ENCODE results near the gene PDE12.
A peak's percentile ranks its signal among the peaks of the same experiment; 100 is the strongest.

The PDE12 gene

GRCh38 chr3:57555738-57556458 lies at the start of gene PDE12:
TSS of gene PDE12 (plus strand) at chr3:57556274. CDS start at chr3:57556380, 106 bp downstream.
- DNase-seq (ENCODE audit: low spot score): peak; percentile 84

DNA sequence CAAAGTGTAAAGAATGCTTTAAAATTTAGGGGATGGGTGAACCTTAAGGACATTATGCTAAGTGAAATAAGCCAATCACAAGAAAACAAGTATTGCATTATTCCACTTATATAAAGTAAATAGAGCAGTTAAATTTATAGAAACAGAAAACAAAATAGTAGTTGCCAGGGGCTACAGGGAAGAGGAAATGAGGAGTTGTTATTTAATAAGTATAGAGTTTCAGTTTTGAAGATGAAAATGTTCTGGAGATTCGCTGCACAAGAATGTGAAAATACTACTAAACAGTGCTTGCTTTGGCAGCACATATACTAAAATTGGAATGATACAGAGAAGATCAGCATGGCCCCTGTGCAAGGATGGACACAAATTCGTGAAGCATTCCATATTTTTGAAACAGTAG lies 43.9 kb upstream of the PDE12 start:
- no peak for DNase-seq (ENCODE audit: low spot score)

DNA sequence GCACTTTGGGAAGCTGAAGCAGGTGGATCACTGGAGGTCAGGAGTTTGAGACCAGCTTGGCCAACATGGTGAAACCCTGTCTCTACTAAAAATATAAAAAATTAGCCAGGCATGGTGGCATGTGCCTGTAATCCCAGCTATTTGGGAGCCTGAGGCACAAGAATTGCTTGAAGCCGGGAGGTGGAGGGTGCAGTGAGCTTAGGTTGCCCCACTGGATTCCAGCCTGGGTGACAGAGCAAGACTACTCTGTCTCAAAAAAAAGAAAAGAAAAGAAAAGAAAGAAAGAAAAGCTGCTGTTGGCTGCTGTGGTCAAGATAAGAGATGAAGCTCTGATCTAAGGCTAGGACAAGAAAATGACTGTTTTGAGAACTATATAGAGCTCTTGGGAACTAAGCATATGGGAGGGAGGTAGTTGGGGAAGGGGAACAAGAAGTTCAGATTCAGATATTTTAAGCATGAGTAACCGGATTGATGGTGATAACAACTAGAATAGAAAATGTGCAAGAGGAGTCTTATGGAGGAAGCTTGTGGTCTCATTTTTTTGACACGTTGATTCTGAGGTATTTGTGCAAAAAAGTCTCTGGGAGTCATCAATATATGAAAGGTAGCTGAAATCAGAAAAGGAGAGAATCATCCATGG lies 37.7 kb upstream of the PDE12 start:
- no peak for DNase-seq (ENCODE audit: low spot score)

DNA sequence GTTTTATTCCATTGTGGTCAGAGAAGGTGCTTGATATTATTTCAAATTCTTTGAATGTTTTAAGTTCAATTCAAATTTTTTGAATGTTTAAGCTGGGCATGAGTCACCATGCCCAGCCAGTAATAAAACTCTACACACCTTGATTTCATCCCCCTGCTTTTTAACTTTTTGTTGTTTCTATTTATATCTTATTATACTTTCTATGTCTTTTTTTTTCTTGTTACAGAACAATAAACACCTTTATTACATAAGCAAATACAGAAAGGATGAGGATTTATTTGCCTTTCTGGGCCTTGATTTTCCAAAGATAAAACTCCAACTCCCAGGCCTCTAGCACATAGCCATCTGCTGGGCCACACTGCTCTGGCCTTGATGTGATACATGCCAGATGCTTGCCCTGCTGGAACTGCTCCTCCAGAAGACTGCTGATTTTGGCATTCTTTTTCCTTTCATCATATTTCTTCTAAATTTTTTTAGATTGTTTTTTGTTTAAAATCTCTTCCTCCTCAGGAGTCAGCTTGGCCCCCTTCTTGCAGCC lies 25.9 kb upstream of the PDE12 start:
- DNase-seq (ENCODE audit: low spot score): no peak

DNA sequence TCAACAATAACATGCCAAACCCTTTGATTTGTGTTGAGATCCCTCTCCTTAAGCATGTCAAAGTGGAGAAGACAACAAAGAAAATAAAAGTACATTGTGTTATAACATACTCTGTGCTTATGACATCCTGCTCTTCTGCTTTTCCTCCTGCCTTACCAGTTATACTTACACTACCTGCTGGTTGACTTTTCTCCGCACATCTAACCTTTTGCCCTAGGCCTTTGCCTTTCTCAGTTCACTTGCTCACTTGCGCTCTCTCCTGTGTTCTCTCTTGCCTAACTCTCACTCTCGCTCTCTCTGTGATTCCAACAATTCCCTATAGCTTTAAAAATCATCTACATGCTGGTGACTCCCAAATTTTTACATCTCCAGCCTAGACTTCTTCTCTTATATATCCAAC lies 17.6 kb upstream of the PDE12 start:
- no peak for DNase-seq (ENCODE audit: low spot score)

DNA sequence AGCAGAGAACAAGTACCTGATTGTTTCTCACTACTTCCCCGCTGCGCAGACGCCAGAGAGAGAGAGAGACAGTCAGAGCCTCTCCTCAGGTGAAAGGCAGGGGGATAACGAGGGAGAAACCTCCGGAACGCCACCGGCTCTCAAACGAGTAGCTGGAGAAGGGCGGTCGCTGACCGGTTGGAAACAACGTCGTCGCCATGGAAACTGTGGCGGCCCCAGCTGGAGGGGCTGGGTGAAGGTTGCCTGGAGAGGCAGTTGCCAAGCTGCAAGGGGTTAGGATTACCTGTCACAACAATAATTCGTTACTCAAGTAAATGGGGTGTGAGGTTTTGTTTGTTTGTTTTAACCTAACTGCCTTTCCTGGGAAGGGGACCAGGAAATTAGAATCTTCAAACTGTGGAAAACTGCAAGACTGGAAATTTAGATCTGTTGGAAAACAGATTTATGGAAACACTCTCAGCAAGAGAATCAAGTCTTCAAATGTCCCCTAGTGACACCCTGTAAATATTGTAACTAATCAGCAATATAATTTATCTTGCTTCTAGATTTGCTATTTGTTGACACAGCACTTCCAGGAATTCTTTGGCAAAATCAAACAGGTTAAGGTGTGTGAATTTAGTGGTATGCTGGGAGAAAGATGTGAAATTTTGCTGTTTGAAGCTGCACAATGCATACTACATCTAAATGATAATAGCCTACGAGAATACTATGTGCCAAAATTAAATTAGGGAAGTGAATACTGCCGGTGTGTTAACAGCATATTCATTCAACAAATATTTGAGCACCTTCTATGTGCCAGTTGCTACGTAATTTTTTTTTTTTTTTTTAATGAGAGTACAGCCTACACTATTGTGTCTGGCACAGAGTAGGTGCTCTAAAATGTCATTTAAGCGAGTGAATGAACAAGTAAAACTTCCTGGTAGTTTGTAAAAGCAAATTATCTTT lies 11.6 kb upstream of the PDE12 start, which contains the start of gene DNAH12:
DNAH12 (minus strand) TSS at position 164 of the 945 bp plus-strand sequence. CDS start 1,474 bp downstream, outside the sequence.
- DNase-seq (ENCODE audit: low spot score): no peak

DNA sequence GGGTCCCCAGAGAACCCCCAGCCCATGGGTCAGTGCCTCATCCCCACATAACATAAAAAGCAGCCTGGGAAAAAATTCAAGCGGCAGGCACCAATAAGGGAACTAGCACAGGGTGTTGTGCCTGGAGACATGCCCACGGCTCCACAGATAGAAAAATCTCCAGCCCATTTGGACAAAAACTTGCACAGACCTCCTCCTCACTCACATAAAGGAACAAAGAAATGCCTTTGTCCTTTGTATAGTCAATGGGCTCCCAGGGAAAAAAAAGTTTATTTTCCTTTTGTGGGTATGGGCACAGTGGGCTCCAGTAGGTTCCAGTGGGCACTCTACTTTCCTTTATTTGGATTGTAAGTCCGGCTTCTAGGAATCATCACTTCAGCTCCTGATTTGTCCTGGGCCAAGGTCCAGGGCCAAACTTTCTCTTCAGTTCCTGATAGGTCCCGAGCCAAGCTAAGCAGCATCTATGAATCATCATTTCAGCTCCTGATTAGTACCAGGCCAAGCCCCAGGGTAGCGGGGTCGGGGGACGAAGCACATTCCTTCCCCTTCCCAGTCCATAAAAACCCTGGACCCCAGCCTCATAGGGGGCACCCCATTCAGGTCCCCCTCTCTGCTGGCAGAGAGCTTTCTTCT lies 10.3 kb upstream of the PDE12 start:
- DNase-seq (ENCODE audit: low spot score): no peak

- DNase-seq (ENCODE audit: low spot score): no peak
Observed at GRCh38 chr3:57546616-57547015, 9.5 kb upstream of the PDE12 start.

- no peak for DNase-seq (ENCODE audit: low spot score)
Observed at GRCh38 chr3:57555306-57555705, 768 bp upstream of the PDE12 start.

DNA sequence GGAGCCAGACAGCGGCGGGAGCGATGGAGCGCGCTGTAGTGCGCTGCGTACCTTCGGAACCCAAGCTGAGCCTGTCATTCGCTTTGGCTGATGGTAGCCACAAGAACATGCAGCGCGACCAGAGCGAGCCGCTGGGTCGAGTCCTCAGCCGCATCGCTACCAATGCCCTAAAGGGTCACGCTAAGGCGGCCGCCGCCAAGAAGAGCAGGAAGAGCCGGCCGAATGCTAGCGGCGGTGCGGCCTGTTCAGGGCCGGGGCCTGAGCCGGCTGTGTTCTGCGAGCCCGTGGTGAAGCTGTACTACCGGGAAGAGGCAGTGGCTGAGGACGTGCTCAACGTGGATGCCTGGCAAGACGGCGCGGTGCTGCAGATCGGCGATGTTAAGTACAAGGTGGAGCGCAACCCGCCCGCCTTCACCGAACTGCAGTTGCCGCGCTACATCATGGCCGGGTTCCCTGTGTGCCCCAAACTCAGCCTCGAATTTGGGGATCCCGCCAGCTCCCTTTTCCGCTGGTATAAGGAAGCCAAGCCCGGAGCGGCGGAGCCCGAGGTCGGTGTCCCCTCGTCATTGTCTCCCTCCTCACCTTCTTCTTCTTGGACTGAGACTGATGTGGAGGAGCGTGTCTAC lies 498 bp downstream of the PDE12 start:
- peak; percentile 47 for DNase-seq (ENCODE audit: low spot score)

- peak; percentile 54 for DNase-seq (ENCODE audit: low spot score)
Observed at GRCh38 chr3:57557085-57557537, 1.0 kb downstream of the PDE12 start.

DNA sequence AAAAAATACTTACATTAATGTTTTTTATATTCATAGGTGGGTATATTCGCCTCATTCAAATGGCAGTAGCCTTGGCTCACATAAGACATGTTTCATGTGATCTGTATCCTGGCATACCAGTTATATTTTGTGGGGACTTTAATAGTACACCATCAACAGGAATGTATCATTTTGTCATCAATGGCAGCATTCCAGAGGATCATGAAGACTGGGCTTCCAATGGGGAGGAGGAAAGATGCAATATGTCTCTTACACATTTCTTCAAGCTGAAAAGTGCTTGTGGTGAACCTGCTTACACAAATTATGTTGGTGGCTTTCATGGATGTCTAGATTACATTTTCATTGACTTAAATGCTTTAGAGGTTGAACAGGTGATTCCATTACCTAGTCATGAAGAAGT lies 3.5 kb downstream of the PDE12 start:
- peak; percentile 35 for DNase-seq (ENCODE audit: low spot score)

- no peak for DNase-seq (ENCODE audit: low spot score)
Observed at GRCh38 chr3:57569859-57570450, 13.9 kb downstream of the PDE12 start.

DNA sequence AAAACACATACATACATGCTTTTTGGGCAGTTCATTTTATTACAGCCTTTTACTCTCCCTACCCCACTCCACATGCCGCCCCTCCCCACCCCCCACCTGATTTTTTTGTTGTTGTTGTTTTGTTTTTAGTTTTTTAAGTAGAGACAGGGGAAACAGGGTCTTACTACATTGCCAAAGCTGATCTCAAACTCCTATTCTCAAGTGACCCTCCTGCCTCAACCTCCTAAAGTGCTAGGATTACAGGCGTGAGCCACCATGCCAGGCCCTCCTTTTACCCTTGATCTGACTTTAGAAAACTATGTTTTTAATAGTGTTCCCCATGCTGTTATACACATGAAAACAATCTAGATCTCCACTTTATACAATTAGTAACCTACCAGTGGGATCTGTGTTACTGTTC lies 14.8 kb downstream of the PDE12 start:
- DNase-seq (ENCODE audit: low spot score): no peak

GRCh38 chr3:57572096-57572495 lies 16.0 kb downstream of the PDE12 start:
- no peak for DNase-seq (ENCODE audit: low spot score)

GRCh38 chr3:57575966-57576626 lies 20.0 kb downstream of the PDE12 start:
- DNase-seq (ENCODE audit: low spot score): no peak

DNA sequence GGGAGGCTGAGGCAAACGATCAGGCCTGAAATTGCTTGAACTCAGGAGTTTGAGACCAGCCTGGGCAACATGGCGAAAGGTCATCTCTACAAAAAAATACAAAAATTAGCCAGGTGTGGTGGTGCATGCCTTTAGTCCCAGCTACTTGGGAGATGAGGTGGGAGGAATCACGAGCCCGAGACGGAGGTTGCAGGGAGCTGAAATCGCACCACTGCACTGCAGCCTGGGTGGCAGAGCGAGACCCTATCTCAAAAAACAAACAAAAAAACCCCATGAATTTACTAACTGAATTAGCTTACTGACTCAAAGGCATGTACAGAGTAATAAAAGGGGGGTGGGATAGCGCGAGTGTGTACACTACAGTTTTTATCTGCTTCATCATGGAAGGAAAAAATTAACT lies 21.7 kb downstream of the PDE12 start:
- DNase-seq (ENCODE audit: low spot score): no peak

GRCh38 chr3:57582474-57583168 lies 26.5 kb downstream of the PDE12 start:
- no peak for DNase-seq (ENCODE audit: low spot score)

DNA sequence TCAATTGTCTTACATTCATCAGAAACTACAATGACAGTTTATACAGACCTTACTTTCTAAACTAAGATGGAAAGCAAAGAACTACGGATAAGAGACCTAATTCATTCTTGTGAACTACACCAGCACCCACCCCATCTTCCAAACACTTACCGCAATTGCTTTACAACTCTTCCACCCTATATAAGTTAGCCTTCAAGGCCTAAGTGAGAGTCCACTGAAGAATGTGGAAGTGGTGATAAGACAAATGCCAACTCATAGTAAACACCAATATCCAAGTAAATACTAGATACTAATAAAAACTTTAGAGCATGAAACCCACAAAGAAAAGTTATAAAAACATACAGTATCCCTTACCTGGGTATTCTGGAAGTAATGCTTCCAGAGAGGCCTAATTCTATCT lies 27.5 kb downstream of the PDE12 start:
- DNase-seq (ENCODE audit: low spot score): no peak

DNA sequence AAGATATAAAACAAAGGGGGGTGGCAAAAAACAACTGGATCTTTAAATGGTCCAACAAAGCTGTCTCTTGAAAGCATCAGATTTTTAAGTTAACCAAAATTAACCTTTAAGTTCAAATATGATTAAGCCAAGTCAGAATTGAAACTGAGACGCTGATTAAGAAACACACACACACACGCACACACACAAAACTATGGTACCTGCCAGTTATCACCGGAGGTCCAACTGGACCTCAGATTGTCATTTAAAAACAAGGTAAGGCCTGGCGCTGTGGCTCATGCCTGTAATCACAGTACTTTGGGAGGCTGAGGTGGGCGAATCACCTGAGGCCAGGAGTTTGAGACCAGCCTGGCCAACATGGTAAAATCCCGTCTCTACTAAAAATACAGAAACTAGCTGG lies 30.7 kb downstream of the PDE12 start:
- DNase-seq (ENCODE audit: low spot score): no peak

Data from hepatic stellate cell (primary cell).